Measurements from ENCODE around the gene BEND7. TPM values are rescaled to one million over a fixed set of nuclear protein-coding genes. Genes with fewer than 3 reads are reported as not detected.

The BEND7 gene
- total RNA-seq, 1 experiment from 2014 or later: 1.7 TPM

GRCh38 chr10:13475124-13475523, 53.7 kb downstream of the BEND7 start:
- H3K36me3 ChIP-seq (ENCODE audit: low read depth): no peaks in the 10 kb centered on the region
- no peaks in the 10 kb centered on the region for H3K4me1 ChIP-seq (replicated peaks; ENCODE audit: insufficient read depth)
- H3K4me2 ChIP-seq: no peak overlapping the region
- H3K4me3 ChIP-seq: no peak overlapping the region
- ChIA-PET POLR2A (ENCODE audit: unreplicated experiment) (no interaction called here), CTCF (no interaction called here)
- H3K9me3 ChIP-seq (ENCODE audit: insufficient read depth, low read depth): no peaks in the 10 kb centered on the region
- DNase-seq: no peak
- BruUV-seq (replicated peaks): no TSS peak
- H2AFZ ChIP-seq: no peak overlapping the region
- H3K9me2 ChIP-seq (ENCODE audit: insufficient read depth): no peaks in the 10 kb centered on the region
- H3K79me2 ChIP-seq (ENCODE audit: low read depth): no peaks in the 10 kb centered on the region
- intact Hi-C loops (cut with micrococcal nuclease; ENCODE audit: unreplicated experiment): no loop called here
- no peaks in the 10 kb centered on the region for H3F3A ChIP-seq (ENCODE audit: insufficient read depth, low read depth)
- H3K27me3 ChIP-seq (ENCODE audit: insufficient read depth, low read depth): peaks cover 68% of the 10 kb centered on the region
- no peaks in the 10 kb centered on the region for H4K20me1 ChIP-seq (ENCODE audit: insufficient read depth)
- H3K27ac ChIP-seq: no peak overlapping the region
- no peak for TF ChIP-seq EZH2 (IDR thresholded peaks at IDR 0.05; ENCODE audit: low read depth)
- TF ChIP-seq, protein P1, sequence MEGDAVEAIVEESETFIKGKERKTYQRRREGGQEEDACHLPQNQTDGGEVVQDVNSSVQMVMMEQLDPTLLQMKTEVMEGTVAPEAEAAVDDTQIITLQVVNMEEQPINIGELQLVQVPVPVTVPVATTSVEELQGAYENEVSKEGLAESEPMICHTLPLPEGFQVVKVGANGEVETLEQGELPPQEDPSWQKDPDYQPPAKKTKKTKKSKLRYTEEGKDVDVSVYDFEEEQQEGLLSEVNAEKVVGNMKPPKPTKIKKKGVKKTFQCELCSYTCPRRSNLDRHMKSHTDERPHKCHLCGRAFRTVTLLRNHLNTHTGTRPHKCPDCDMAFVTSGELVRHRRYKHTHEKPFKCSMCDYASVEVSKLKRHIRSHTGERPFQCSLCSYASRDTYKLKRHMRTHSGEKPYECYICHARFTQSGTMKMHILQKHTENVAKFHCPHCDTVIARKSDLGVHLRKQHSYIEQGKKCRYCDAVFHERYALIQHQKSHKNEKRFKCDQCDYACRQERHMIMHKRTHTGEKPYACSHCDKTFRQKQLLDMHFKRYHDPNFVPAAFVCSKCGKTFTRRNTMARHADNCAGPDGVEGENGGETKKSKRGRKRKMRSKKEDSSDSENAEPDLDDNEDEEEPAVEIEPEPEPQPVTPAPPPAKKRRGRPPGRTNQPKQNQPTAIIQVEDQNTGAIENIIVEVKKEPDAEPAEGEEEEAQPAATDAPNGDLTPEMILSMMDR (conservative IDR thresholded peaks at IDR 0.05): no peak

DNA sequence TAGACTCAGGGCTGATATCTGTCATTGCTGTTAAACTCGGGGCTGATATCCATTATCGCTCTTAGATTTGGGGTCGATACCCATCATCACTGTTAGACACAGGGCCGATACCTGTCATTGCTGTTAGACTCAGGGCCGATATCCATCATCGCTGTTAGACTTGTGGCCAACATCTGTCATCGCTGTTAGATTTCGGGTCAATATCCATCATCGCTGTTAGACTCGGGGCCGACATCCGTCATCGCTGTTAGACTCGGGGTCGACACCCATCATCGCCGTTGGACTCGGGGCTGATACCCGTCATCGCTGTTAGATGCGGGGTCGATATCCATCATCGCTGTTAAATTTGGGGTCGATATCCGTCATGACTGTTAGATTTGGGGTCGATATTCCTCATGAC, 54.8 kb downstream of the BEND7 start:
- DNase-seq: no peak
- H4K20me1 ChIP-seq (ENCODE audit: insufficient read depth): no peaks in the 10 kb centered on the region
- no peak for TF ChIP-seq EZH2 (IDR thresholded peaks at IDR 0.05; ENCODE audit: low read depth)
- TF ChIP-seq, protein P1 (conservative IDR thresholded peaks at IDR 0.05): no peak
- BruUV-seq (replicated peaks): no TSS peak
- intact Hi-C loops (cut with micrococcal nuclease; ENCODE audit: unreplicated experiment): no loop called here
- H3K36me3 ChIP-seq (ENCODE audit: low read depth): no peaks in the 10 kb centered on the region
- H2AFZ ChIP-seq: no peak overlapping the region
- no peaks in the 10 kb centered on the region for H3K9me2 ChIP-seq (ENCODE audit: insufficient read depth)
- H3K4me2 ChIP-seq: no peak overlapping the region
- H3K79me2 ChIP-seq (ENCODE audit: low read depth): no peaks in the 10 kb centered on the region
- H3K9me3 ChIP-seq (ENCODE audit: insufficient read depth, low read depth): no peaks in the 10 kb centered on the region
- ChIA-PET CTCF (no interaction called here), POLR2A (ENCODE audit: unreplicated experiment) (no interaction called here)
- H3K4me3 ChIP-seq: no peak overlapping the region
- H3K4me1 ChIP-seq (replicated peaks; ENCODE audit: insufficient read depth): no peaks in the 10 kb centered on the region
- peaks cover 69% of the 10 kb centered on the region for H3K27me3 ChIP-seq (ENCODE audit: insufficient read depth, low read depth)
- H3K27ac ChIP-seq: no peak overlapping the region
- no peaks in the 10 kb centered on the region for H3F3A ChIP-seq (ENCODE audit: insufficient read depth, low read depth)

GRCh38 chr10:13472359-13472758, 56.5 kb downstream of the BEND7 start:
- no peaks in the 10 kb centered on the region for H4K20me1 ChIP-seq (ENCODE audit: insufficient read depth)
- no peaks in the 10 kb centered on the region for H3K9me3 ChIP-seq (ENCODE audit: insufficient read depth, low read depth)
- H3K4me2 ChIP-seq: no peak overlapping the region
- H3K79me2 ChIP-seq (ENCODE audit: low read depth): no peaks in the 10 kb centered on the region
- H3F3A ChIP-seq (ENCODE audit: insufficient read depth, low read depth): no peaks in the 10 kb centered on the region
- no peaks in the 10 kb centered on the region for H3K9me2 ChIP-seq (ENCODE audit: insufficient read depth)
- POLR2A ChIA-PET (ENCODE audit: unreplicated experiment): no interaction called here
- intact Hi-C loops (cut with micrococcal nuclease; ENCODE audit: unreplicated experiment): no loop called here
- CTCF ChIA-PET: no interaction called here
- no peak overlapping the region for H2AFZ ChIP-seq
- no peaks in the 10 kb centered on the region for H3K4me1 ChIP-seq (replicated peaks; ENCODE audit: insufficient read depth)
- H3K27me3 ChIP-seq (ENCODE audit: insufficient read depth, low read depth): peaks cover 80% of the 10 kb centered on the region
- no peak for DNase-seq
- no TSS peak for BruUV-seq (replicated peaks)
- TF ChIP-seq, protein P1 (conservative IDR thresholded peaks at IDR 0.05): no peak
- TF ChIP-seq EZH2 (IDR thresholded peaks at IDR 0.05; ENCODE audit: low read depth): no peak
- H3K36me3 ChIP-seq (ENCODE audit: low read depth): no peaks in the 10 kb centered on the region
- no peak overlapping the region for H3K27ac ChIP-seq
- no peak overlapping the region for H3K4me3 ChIP-seq

All from PC-9 (cell line).